HG03558 (cell line): Measurements from ENCODE around the gene RHOV.

Experiments
- ATAC-seq: cut with Tn5 transposase; IDR thresholded peaks from one replicate; pipeline ENCODE4 v1.9.1; 2021; ENCODE audit warnings: moderate number of reproducible peaks; ENCODE audit not compliant: unreplicated experiment; ENCODE audit errors: extremely low read depth

Gene RHOV

DNA sequence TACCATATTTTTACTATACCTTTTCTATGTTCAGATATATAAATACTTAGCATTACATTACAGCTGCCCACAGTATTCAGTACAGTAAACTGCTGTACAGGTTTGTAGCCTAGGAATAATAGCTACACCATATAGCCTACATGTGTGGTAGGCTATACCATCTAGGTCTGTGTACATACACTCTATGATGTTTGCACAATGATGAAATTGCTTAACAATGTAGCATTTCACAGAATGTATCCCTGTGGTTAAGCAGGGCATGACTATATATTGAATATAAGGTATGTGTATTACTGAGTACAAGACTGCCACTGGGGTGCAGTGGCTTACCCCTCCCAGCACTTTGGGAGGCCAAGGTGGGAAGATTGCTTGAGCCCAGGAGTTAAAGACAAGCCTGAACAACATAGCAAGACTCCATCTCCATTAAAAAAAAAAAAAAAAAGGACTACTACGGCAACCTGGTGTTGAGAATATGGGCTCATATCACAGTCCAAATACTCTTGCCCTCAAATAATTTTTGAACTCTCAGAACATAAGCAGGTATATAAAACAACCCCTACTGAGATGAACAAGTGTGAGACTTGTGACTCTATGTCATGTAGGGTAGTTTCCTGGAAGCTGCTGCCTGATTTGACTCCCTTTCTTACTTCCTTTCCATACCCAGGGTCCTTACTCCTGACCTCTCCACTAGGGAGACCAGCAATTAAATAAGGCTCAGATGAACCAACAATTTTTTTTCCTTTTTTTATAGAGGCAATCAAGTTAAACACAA, 50.3 kb downstream of the RHOV start:
- ATAC-seq, result no peak
